GM12801 (cell line): ENCODE data around the gene HES1.

Experiments used
- CTCF ChIP-seq: IDR thresholded peaks from one replicate; pipeline ENCODE4 v1.5.1; 2011; ENCODE audit warnings: control low read depth; ENCODE audit not compliant: insufficient read length; ENCODE audit errors: extremely low read depth

The HES1 gene

DNA sequence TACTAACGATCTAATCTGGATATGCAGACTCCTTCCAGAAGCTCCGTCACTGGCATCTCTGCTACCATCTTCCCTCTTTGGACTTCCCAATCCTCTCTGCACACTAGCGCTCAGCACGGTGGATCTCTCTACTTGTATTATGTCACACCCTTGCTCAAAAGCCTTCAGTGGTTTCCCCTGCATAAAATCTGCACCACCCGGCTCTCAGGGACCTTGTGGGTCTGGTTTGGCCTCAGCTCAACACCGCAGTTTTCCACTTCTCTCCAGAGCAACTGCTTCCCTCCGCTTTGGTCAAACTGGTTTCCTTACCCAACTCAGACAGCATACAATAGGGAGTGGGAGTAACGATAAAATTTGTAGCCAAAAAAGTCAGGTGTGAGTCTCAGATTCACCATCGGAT, 30.7 kb upstream of the HES1 start:
- TF ChIP-seq CTCF = no peak

- TF ChIP-seq CTCF = no peak
Observed at GRCh38 chr3:194107107-194107506, 28.8 kb upstream of the HES1 start.

DNA sequence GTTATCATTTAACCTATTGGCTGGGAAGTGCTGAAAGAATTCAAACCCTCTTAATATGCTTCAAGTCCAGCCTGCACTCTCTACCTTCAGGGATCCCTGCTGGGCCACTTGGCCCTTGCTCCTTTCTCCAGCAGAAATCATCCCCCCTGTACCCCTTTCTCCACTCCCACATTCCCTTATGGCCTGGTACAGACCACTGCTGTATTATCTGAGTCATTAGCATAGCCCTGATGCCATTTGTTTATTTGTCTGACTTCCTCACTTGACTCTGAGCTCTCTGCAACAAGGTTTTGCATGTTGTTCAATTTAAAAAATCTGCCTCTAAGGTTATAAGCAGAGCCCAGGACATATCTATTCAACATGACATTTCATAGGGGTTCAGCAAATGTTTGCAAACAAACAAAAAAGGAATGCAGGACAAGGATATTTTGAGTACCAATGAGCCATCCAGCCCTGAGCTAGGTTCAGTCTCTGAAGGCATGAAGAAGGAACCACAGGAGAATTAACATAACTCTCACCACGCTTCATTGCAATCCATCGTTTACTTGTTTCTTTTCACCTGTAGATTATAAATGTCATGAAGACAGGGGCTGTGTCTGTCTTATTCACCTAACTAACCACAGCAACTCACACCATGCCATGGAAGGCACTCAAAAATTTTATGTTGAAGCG, 26.6 kb upstream of the HES1 start:
- no peak for TF ChIP-seq CTCF

- TF ChIP-seq CTCF = no peak
Observed at GRCh38 chr3:194110483-194110882, 25.5 kb upstream of the HES1 start.

GRCh38 chr3:194111336-194111735, 24.6 kb upstream of the HES1 start:
- TF ChIP-seq CTCF = no peak

GRCh38 chr3:194112120-194113106, 23.5 kb upstream of the HES1 start:
- TF ChIP-seq CTCF = no peak

- TF ChIP-seq CTCF = no peak
Observed at GRCh38 chr3:194114123-194114522, 21.8 kb upstream of the HES1 start.
